GM19468 (cell line): ENCODE data around the gene LCOR.

Source experiments
- ATAC-seq: cut with Tn5 transposase; IDR thresholded peaks from one replicate; pipeline ENCODE4 v1.9.1; 2021; ENCODE audit warnings: mild to moderate bottlenecking, moderate library complexity, moderate number of reproducible peaks; ENCODE audit not compliant: unreplicated experiment; ENCODE audit errors: extremely low read depth

LCOR gene

DNA sequence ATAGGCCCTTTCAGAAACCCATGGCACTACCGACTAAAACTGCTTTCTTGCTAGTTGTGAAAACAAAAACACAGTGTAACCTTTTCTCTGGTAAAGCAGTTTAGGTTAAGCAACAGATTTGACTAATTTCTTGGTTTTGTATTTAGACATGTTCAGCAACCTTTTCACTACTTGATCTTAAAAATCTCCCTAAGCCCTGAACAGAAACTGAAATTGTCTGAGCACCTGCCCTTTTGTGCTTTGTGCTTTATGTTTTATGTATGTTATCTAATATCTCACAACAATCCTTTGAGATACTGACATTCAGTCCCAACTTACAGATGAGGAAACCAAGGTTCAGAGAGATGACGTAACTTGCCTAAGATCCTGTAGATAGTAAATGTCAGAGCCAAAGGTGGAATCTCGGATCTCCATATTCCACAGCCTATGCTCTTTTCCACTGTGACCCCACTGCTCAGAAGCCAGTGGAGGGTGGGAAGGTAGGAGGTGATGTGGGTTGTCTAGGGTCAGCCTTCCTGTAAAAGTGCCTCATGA, 146.6 kb downstream of the LCOR start:
- peak; percentile 42 for ATAC-seq

DNA sequence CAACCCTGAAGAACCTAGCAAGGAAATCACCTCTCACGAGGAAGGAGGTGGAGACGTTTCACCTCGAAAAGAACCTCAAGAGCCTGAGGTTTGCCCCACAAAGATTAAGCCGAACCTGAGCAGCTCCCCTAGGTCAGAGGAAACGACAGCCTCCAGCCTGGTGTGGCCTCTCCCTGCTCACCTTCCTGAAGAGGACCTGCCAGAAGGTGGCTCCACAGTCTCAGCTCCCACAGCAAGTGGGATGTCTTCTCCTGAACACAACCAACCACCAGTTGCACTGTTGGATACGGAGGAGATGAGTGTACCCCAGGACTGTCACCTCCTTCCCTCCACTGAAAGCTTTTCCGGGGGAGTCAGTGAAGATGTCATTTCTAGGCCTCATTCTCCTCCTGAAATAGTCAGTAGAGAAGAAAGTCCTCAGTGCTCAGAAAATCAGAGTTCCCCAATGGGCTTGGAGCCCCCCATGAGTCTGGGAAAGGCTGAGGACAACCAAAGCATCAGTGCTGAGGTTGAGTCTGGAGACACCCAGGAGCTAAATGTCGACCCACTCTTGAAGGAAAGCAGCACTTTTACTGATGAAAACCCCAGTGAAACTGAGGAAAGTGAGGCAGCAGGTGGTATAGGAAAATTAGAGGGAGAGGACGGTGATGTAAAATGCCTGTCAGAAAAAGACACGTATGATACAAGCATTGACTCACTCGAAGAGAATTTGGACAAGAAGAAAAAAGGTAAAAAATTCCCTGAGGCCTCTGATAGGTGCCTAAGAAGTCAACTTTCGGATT, 150.2 kb downstream of the LCOR start:
- no peak for ATAC-seq

DNA sequence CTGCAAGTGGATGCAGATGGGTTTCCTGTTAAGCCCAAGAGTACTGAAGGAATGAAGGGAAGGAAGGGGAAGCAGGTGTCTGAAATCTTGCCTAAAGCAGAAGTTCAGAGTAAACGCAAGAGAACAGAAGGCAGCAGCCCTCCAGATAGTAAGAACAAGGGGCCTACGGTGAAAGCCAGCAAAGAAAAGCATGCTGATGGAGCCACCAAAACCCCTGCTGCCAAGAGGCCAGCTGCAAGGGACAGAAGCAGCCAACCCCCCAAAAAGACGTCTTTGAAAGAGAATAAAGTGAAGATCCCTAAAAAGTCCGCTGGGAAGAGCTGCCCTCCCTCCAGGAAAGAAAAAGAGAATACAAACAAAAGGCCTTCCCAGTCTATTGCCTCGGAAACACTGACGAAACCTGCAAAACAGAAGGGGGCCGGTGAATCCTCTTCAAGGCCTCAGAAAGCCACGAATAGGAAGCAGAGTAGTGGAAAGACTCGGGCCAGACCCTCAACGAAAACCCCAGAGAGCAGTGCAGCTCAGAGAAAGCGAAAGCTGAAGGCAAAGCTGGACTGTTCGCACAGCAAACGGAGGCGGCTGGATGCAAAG, 152.5 kb downstream of the LCOR start:
- ATAC-seq: peak; percentile 58

DNA sequence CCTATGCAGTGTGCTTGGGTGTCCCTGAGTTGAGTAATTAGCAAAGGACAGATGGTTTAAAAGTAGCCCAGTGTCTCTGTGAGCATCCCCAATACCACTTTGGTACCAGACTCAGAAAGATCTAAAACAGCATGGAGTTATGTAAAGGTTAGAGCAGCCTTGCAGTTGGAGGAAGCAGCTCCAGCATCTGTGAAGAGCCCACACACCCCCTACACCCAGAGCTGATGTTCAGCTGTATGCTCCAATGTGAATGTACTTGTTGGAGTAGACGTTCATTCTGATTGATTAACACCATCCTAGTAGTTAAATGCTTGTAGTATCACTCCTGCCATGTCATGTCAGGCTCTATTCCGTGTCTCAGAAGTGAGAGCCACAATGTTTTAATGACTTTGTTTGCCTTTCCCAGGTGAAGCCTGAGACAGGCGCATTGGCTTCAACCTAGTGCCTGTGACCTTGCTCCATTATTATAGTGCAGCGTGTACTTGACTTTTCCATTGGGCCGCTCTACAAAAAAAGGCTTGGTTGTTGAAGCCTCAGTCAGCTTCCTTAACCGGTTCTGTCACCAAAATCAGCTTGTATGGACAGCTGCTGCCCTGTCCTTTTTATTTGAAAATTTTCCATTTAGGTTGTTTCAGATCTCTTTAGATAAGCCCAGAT, 154.2 kb downstream of the LCOR start:
- no peak for ATAC-seq

DNA sequence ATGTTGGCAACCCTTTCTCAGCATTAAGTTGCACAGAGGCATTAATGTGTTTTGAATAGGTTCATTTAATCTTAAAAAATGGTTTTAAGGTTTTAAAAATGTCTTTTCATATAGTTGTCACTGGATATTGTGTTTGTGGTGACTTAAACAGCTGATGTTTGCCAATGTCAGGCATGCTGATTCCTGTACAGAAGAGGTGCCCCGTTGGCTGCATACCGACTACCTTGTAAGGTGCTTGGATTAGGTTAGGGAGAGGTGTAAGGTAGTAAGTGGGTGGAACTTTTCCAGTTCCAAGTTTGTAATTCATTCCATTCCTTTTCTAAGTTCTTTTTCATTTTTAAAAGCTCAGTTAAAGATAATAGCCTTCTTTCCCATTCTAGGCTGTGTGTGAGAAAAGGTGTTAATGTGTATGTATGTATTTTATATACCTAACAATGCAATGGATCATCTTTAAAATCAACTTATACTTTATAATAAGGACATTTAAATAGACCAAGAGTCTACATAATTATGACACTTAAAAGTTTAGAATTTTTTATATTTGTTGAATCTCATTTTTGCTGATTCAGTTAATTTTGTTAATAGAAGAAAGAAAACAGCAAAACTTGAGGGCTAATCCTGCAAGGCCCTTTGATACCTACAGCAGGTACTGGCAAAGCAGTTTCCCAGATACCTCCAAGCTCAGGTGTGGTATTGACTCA, 155.2 kb downstream of the LCOR start:
- ATAC-seq: no peak

DNA sequence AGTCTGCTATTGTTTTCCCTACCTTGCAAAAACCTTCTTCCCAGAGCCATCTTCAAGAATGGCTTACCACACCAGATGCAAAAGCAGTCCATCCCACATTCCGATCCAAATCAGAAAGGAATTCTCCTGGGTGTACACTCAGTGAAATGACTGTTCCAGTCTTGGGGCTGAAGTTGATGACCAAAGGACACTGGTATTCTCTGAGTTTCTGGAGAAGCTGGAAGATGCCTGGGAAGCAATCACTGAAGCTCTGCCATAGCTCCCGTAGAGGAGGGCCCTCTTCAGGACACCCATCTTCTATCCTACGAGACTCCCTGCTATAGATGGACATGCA, 155.7 kb downstream of the LCOR start:
- no peak for ATAC-seq

DNA sequence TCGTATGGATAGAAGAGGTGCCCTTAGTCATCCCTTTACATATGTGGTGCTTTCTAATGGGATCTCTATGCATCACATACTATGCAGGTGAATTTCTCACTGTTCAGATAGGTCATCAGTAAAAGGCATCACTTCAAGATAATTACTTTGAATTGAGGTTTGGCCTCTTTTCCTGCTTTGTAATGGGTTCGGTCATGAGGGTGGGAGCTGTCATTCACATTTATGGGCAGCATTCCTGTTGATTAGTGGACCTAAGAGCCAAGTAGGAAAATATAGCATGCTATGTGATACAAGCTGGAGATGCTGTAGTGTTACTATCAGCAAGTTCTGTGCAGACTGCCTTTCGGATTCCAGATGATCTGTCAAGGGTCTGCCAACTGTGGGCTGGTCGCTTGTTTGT, 156.3 kb downstream of the LCOR start:
- no peak for ATAC-seq

DNA sequence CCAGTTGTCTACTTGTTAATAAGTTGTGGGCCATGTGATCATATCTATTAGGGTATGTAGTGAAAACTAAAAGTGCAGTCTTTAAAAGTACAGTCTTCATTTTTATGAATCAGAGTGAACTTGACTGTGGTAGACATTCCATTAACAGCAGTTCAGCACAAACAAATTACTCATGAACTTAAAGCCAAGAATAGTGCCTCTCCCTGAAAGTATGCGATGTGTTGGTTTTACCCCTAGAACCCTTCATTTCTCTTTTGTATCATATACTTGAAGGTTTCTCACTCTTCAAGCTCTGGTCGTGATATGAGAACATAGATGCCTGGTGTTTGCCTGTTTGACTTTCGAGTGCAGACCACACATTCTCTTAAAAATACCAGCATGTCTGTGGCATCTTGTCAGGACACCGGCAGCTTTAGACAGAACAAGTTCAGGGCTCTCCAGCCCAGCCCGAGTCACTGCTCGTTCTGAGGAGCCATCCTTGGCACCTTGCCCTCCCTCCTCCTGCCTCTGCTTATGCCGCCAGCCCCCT, 159.3 kb downstream of the LCOR start:
- ATAC-seq: peak; percentile 17

DNA sequence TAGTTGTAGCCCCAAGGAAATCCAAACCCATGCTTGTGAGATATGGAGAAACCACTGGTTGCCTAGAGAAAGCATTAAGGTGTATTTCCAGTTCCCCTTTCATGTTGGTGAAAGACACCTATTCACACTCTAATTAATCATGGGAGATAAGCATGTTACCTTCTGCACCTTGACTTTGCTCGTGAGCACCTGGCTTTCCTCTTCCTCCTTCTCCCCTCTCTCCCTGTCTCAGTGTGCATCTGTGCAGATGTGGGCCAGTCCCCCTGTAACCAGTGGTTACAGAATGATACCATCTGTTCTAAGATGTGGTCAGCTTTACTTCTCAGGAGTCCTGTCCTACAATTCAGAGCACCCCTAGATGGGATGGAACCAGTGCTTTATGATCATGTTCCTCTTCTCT, 160.6 kb downstream of the LCOR start:
- ATAC-seq: peak; percentile 59

DNA sequence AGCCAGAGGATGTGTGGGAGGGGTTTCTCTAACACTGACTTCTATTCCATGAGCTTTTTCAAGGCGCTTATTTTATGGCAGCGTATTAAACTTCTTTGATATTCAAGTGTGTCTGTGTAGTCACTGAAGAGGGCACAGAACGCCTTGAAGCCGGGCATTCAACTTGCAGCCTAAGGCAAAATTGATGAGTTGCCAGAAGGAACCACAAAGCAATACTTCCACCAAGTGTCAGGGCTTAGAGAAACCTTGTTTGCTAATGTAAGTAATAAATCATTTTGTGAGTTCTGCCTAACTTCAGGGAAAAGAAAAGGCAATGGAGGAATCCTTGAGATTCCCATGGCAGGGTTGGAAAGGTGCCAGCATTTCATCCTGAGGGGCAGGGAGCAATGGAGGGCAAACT, 163.8 kb downstream of the LCOR start:
- no peak for ATAC-seq

DNA sequence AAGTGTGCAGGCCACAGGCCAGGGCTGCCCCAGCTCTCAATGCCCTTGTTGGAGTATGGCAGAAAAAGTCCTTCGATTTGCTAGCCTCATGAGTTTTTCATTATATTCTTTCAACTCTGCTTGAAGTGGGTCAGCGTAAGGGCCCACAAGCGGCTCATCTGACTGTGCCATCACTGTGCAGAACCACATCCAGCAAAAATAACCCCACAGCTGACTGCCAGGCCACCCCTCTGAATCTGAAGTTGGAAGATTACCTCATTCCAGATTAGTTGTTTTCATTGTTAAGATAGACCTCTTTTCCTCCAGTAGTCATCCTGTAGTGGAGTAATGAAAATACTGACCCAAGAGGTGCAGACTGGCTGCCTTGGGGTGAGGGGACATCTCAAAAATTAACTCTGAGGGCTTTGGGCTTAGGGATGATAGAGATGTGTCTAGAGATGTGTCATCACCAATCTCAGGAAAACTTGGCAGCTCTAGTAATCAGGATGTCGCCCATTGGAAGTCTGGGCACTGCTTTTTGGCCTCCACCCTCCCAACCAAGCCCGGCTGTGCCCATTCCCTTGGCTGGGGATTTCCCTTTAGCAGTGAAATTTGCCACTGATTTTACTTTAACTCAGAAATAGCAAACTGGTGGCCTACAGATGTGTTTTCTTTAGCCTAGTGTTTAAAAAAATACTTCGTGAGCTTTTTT, 164.3 kb downstream of the LCOR start:
- no peak for ATAC-seq

DNA sequence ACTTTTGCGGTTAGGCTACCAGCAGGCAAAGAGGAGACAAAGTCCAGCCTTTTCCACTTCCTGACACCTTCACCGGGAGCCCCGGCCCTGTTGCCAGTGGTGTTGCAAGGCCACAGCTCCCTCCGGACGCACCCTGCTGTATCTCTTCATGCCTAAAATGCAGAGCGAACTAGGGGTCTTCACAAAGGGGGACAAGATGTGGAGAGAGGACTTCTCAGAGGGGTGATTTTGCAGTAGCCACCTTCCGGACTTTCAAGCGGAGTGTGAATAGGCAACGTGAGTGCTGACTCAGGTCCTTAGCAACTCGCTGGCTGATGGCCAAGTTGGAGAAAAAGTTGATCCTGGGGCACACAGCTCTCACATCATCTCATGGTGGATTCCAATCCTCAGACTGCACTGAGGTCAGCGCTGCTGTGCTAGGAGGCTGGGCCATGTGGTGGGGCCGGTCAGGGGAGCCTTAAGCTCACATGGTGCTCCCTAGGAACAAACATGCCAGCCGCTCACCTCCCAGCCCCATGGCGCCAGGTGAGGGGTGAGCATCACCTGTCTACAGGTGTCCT, 166.3 kb downstream of the LCOR start:
- no peak for ATAC-seq

DNA sequence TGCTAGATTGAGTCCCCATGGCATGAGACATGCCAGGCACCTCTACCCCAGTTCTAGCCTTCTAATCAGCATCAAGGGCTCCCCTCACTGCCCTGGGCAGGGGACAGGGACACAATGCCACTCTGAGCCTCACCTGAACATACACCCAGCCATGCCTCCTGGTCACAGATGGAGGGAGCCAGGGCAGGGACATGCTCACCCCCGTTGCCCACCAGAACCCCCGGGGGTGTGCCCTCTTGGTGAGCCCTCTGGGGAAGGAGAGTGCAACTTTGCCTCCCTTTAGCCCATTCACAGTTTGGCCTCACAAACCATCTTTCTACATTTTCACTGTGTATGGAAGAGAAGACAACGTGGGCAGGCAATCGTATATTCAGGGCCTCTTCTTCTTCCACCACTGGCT, 167.2 kb downstream of the LCOR start:
- no peak for ATAC-seq

DNA sequence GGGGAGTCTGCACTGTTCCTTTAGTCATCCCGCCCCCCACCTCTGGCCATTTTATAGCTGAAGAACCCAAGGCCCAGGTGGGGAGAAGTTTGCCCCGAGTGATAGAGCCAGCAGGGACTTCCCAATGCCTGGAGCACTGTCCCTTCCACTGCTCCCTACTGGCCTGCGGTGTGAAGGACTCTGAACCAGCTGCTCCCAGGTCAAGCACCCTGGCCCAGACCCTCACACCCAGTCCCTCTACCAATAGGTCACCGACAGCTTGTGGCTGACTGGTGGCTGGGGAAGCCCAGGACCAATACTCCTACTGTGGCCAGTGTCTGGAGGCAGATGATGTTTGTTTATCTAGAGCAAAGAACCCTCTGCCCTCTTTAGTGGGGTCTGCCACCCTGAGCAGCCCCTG, 167.9 kb downstream of the LCOR start:
- ATAC-seq: no peak

DNA sequence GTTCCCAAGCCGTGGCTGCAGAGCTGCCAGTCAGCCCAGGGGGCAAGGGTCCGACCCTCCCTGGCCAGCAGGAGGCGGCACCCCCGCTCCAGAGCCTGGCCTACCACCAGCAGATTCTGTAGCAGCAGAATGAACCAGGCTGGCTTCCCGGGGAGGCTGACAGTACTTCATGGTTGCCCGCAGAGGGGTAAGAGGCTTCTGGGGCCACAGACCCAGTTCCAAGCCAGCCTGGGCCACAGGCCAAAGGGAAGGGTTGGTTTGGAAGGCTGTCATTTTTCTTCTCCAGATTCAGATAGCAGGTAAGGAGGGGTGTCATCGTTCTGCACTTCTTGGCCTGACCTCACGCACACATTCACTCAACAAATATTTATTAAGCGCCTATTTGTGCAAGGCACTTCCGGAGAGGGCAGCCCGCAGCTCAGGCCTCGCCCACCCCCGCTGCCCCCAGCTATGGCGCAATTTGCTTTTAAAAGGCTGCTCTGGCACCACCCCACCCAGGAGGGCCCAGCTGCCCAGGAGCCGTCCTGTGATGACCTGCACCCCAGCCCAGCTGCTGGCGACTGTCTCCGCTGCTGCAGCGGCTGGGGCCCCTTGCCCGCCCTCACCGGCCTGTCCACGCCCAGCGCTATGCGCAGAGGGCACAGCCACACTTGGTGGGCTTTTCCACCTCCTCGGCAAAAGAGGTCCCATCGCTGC, 168.5 kb downstream of the LCOR start:
- ATAC-seq: no peak

DNA sequence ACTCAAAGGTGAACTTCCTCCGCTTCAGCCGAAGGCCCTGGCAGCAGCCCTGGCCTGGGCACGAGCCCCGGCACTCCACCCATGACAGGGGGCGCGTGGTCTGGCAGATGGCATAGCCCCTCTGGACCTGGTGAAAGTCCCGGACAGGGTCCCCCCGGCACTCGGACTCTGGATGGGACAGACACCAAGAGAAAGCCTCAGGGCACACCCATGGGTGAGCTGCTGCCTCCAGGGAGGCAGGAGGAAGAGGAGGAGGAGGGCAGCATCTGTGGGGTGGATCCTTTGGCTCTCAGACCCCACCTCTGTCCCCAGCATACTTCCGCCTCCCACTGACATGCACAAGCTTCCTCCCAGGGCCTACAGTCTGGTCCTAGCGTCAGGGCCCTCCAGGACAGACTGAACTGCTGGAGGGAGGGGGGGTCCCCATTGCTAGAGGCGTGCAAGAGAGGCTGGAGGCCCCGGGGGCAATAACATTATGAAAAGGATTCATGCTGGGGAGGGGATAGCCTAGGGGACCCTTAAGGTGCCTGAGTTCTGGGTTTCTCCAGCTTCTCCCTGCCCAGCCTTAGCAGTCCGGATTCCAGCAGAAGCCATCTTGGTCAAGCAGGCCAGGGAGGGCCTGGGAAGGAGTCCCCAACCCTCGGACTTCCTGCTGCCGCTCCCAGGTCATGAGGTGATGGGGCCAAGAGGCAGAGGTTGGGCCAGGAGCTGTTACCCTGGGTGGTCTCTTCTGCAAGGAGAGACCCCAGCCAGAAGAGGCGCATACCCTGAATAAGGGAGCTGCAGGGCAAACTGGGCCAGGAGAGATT, 169.3 kb downstream of the LCOR start:
- no peak for ATAC-seq

DNA sequence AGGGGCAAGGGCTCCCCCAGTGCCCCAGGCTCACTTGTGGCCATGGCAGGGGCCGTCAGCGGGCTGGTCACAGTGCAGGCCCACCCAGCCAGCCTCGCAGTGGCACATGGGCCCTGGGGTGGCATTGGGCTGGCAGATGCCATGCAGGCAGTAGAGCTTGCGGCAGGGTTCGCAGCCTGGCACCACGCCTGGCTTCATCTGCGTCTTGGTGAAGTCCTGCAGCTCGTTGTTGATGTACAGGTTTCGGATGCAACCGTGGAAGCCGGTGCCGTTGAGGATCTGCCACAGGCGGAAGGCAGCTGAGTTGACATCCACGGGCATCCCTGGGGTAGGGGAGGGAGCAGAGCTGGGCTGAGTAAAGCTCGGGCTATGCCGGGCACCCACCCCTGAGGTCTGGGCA, 170.6 kb downstream of the LCOR start:
- ATAC-seq: no peak

DNA sequence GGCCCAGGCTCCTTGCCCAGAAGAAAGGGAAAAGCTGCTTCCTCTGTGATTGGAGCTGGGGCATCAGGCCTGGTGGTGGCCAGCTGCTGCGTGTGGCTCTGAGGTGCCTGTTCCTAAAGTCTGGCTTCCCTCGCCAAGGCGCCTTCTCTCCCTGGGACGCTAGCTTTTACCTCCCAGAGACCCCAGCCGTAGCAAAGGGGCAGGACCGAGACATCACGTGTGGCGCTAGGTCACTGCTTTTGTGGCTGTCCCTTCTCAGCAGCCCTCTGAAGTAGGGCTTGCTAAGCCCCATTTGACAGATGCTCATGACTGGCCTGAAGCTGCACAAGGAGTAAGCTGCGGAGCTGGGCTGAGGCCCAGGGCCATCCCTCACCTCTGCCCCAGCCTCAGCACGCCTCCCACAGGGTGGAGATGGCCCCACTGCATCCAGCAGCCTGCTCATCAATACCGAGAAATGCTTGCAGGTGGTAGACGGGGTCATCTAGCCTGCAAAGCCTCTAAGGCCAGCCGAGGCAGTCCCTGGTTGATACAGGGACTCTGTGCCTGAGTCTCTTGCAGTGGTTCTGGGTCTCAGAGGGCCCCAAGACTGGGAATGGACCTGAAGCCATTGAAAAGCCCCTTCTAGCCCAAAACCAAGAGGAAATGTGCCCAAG, 171.2 kb downstream of the LCOR start:
- ATAC-seq: no peak
